Activated CD4-positive, alpha-beta T cell treated with anti-CD3 and anti-CD28 coated beads for 36 hours (primary cell): Measurements from ENCODE around the gene SAMD4B. TPM values are rescaled to one million over a fixed set of nuclear protein-coding genes. Genes with fewer than 3 reads are reported as not detected.

ENCODE experiments used
- ATAC-seq: fragments of 200-7000 bp; cut with Tn5 transposase; one replicate; pipeline ENCODE4 v1.10.0; 2021; ENCODE audit warnings: mild to moderate bottlenecking, moderate library complexity
- CTCF ChIA-PET: fragments of 350-600 bp; sonication (Branson Sonifier 250); formaldehyde crosslinking; loops from one replicate; lab custom pipeline; 2021; ENCODE audit warnings: antibody characterized with exemption; lab: Charles Lee
- POLR2A ChIA-PET: fragments of 350-600 bp; sonication (Branson Sonifier 250); formaldehyde crosslinking; loops from one replicate; lab custom pipeline; 2021; ENCODE audit warnings: antibody characterized with exemption, inconsistent platforms; lab: Charles Lee
- DNase-seq: peaks from one replicate; pipeline ENCODE4 v3.0.0-alpha.2; 2020
- H3K27ac Mint-ChIP-seq: one replicate; pipeline ENCODE4 v1.8.0; 2021; ENCODE audit warnings: mixed read lengths
- H3K27me3 Mint-ChIP-seq: one replicate; pipeline ENCODE4 v1.8.0; 2021; ENCODE audit warnings: mixed read lengths
- H3K36me3 Mint-ChIP-seq: one replicate; pipeline ENCODE4 v1.8.0; 2021; ENCODE audit warnings: low read depth, mixed read lengths
- H3K4me1 Mint-ChIP-seq: one replicate; pipeline ENCODE4 v1.8.0; 2021; ENCODE audit warnings: mixed read lengths
- H3K4me3 Mint-ChIP-seq: one replicate; pipeline ENCODE4 v1.8.0; 2021; ENCODE audit warnings: mild to moderate bottlenecking, moderate library complexity, mixed read lengths
- H3K9me3 Mint-ChIP-seq: one replicate; pipeline ENCODE4 v1.8.0; 2021; ENCODE audit warnings: low read depth, mixed read lengths
- intact Hi-C, 2 experiments: fragments of 100-400 bp; cut with DNase I in 1 of 2; cut with micrococcal nuclease in 1 of 2; formaldehyde crosslinking; loops; one replicate each; pipeline versions ENCODE4 v1.14.2 to v1.15.1; 2022 to 2024; cut with DNase I, micrococcal nuclease
- microRNA-seq: library from miRNA; unstranded; fragments of <30 nt; microRNA quantifications from one replicate; pipeline ENCODE4 v1.2.0, GENCODE V29; 2021; ENCODE audit warnings: borderline replicate concordance
- total RNA-seq, 2 experiments: library from RNA; stranded (reverse); gene quantifications; one replicate each; pipeline ENCODE4 v1.2.3, GENCODE V29; 2021

Gene SAMD4B
- total RNA-seq, 2 experiments from 2014 or later, result 45.2 to 46.9 TPM

DNA sequence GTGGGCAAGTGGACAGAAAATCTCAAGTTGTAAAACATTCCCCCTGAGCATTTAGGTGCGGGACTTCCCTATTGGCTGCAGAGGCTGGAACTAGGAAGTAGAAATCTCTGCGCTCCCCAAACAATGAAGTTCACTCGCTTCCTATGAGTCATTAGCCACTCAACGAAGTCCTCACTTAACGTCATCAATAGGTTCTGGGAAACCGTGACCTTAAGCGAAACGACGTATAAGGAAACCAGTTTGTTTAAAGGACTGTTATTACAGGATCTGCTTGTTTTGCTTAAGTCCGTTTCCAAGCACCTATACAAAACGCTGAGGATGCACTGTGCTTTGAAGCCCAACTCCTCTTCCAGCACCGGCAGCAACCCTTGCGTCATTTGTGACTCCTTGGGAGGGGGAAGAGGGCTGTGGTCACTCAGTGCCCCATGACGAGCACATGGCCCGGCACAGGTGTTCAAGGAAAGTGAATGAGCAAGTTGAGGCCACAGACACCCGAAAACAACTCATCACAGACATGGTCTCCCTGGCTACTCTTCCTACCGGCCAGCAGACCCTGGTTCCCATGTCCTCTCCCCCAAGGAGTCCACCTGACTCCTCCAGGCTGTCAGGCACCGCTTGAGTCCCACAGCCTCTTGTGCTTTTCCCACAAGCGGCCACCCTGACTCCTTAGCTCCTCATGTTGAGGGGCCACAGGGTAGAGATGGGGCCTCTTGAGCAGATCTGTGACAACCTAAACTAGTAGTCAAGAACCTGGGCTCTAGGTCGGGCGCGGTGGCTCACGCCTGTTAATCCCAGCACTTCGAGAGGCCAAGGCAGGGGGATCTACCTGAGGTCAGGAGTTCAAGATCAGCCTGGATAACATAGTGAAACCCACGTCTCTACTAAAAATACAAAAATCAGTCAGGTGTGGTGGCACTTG, 88.7 kb downstream of the SAMD4B start:
- H3K9me3 Mint-ChIP-seq, result no peaks in the 10 kb centered on the region
- ChIA-PET CTCF (interaction anchor here (0.7 to 1.3 kb wide), 5 partner anchors 10 to 114 kb away, joined by 3 to 4 read pairs (median 3); partner anchors contain the start of genes MED29 and PAF1), POLR2A (interaction anchor here (0.5 to 2.6 kb wide), 6 partner anchors 15 to 589 kb away, joined by 3 to 10 read pairs (median 4); partner anchors contain the start of genes SUPT5H and TIMM50)
- no peaks in the 10 kb centered on the region for H3K27me3 Mint-ChIP-seq
- H3K27ac Mint-ChIP-seq, result peak overlapping the region; percentile 89
- H3K36me3 Mint-ChIP-seq, result peaks cover 36% of the 10 kb centered on the region
- intact Hi-C loops, result loop anchor here (1.0 to 5.0 kb wide), 8 partner anchors 14 to 80 kb away; partner anchors contain the start of genes PLEKHG2 (in 2 of the 2), SUPT5H (in 2 of the 2), MED29 (in 1 of the 2) and PAF1 (in 1 of the 2)
- peak overlapping the region; percentile 28 for H3K4me3 Mint-ChIP-seq
- DNase-seq (peak; percentile 86), ATAC-seq (peak; percentile 81)
- H3K4me1 Mint-ChIP-seq, result peaks cover 40% of the 10 kb centered on the region

GRCh38 chr19:39432677-39433025, 90.4 kb downstream of the SAMD4B start:
- no peak for DNase-seq
- Mint-ChIP-seq H3K27ac (peak overlapping the region; percentile 86), H3K36me3 (peaks cover 36% of the 10 kb centered on the region), H3K4me3 (peak overlapping the region; percentile 99), H3K9me3 (no peaks in the 10 kb centered on the region), H3K27me3 (no peaks in the 10 kb centered on the region), H3K4me1 (peaks cover 50% of the 10 kb centered on the region)
- CTCF ChIA-PET, result interaction anchor here (1.1 to 2.9 kb wide), 3 partner anchors 18 to 35 kb away, joined by 3 to 10 read pairs (median 3); partner anchors contain the start of gene PLEKHG2
- POLR2A ChIA-PET, result interaction anchor here (0.6 to 2.6 kb wide), 4 partner anchors 31 to 581 kb away, joined by 3 to 10 read pairs (median 4); partner anchors contain the start of gene MED29
- no peak for ATAC-seq
- intact Hi-C loops, result loop anchor here in 1 of 2 experiments (5.0 kb wide), 1 partner anchor 35 kb away; no protein-coding TSS in a partner anchor

- ChIA-PET POLR2A (interaction anchor here (0.7 to 0.9 kb wide), 2 partner anchors 12 to 22 kb away, joined by 3 to 4 read pairs; partner anchors contain the start of gene SUPT5H), CTCF (interaction anchor here (0.6 to 2.9 kb wide), 3 partner anchors 22 to 101 kb away, joined by 3 to 10 read pairs (median 4); partner anchors contain the start of genes MED29, PAF1 and PLEKHG2)
- Mint-ChIP-seq H3K4me3 (peak overlapping the region; percentile 99), H3K36me3 (peaks cover 36% of the 10 kb centered on the region), H3K27ac (peak overlapping the region; percentile 86), H3K9me3 (no peaks in the 10 kb centered on the region), H3K27me3 (no peaks in the 10 kb centered on the region), H3K4me1 (peaks cover 50% of the 10 kb centered on the region)
- no peak for ATAC-seq
- no peak for DNase-seq
- intact Hi-C loops, result loop anchor here in 1 of 2 experiments (5.0 kb wide), 1 partner anchor 36 kb away; no protein-coding TSS in a partner anchor
These were observed 91.4 kb downstream of the SAMD4B start for GRCh38 chr19:39433480-39434079.

GRCh38 chr19:39434123-39435076, 92.2 kb downstream of the SAMD4B start:
- H3K36me3 Mint-ChIP-seq, result peaks cover 36% of the 10 kb centered on the region
- H3K27me3 Mint-ChIP-seq, result no peaks in the 10 kb centered on the region
- H3K4me3 Mint-ChIP-seq, result peak overlapping the region; percentile 99
- H3K9me3 Mint-ChIP-seq, result no peaks in the 10 kb centered on the region
- ChIA-PET POLR2A (interaction anchor here (0.7 to 1.7 kb wide), 10 partner anchors 8 to 109 kb away, joined by 3 to 50 read pairs (median 12); partner anchors contain the start of genes MED29, PAF1, SAMD4B and SUPT5H), CTCF (interaction anchor here (1.1 to 2.9 kb wide), 8 partner anchors 8 to 43 kb away, joined by 3 to 13 read pairs (median 8); partner anchors contain the start of genes MED29, PAF1, PLEKHG2 and SUPT5H)
- DNase-seq, result no peak
- H3K4me1 Mint-ChIP-seq, result peaks cover 50% of the 10 kb centered on the region
- peak overlapping the region; percentile 86 for H3K27ac Mint-ChIP-seq
- intact Hi-C loops, result loop anchor here (1.0 to 5.0 kb wide), 3 partner anchors 22 to 92 kb away; partner anchors contain the start of genes PLEKHG2 (in 1 of the 2) and SAMD4B (in 1 of the 2)
- no peak for ATAC-seq

Small RNA genes within 50 kb of the gene (microRNA-seq; reads per million reads assigned to microRNA genes)
- not detected for gene MIR4530

Other genes starting within 250 kb of the SAMD4B start
- 10 to 100 TPM; 14.2 to 22.6 TPM for gene PAK4, start 216.6 kb upstream of the SAMD4B start, total RNA-seq
- gene NCCRP1, start 145.5 kb upstream of the SAMD4B start, total RNA-seq, result not detected
- gene SYCN, start 138.2 kb upstream of the SAMD4B start, total RNA-seq, result not detected
- gene IFNL3, start 97.4 kb upstream of the SAMD4B start, total RNA-seq, result under 1 TPM; 0.34 to 0.53 TPM
- gene IFNL4, start 93.6 kb upstream of the SAMD4B start, total RNA-seq, result not detected
- not detected for gene IFNL2, start 74.0 kb upstream of the SAMD4B start, total RNA-seq
- gene IFNL1, start 46.0 kb upstream of the SAMD4B start, total RNA-seq, result under 1 TPM; 0.50 to 0.51 TPM
- 1 to 10 TPM; 5.3 to 5.4 TPM for gene LRFN1, start 21.6 kb upstream of the SAMD4B start, total RNA-seq
- gene GMFG, start 6.4 kb upstream of the SAMD4B start, total RNA-seq, result 100 to 1,000 TPM; 231 to 333 TPM
- gene PAF1, start 48.7 kb downstream of the SAMD4B start, total RNA-seq, result 10 to 100 TPM; 40.4 to 54.2 TPM
- gene MED29, start 49.0 kb downstream of the SAMD4B start, total RNA-seq, result 10 to 100 TPM; 24.0 to 34.6 TPM
- gene ZFP36, start 64.4 kb downstream of the SAMD4B start, total RNA-seq, result 10 to 100 TPM; 69.1 to 69.3 TPM
- 10 to 100 TPM; 46.0 to 65.5 TPM for gene PLEKHG2, start 70.2 kb downstream of the SAMD4B start, total RNA-seq
- 1,000 to 10,000 TPM; 3,146 to 3,331 TPM for gene RPS16, start 93.5 kb downstream of the SAMD4B start, total RNA-seq
- 100 to 1,000 TPM; 157 to 165 TPM for gene SUPT5H, start 103.2 kb downstream of the SAMD4B start, total RNA-seq
- gene TIMM50, start 138.4 kb downstream of the SAMD4B start, total RNA-seq, result 100 to 1,000 TPM in 1 of 2 experiments, 10 to 100 TPM in 1; 99.4 to 126 TPM
- gene DLL3, start 156.5 kb downstream of the SAMD4B start, total RNA-seq, result under 1 TPM; 0.72 to 0.94 TPM
- gene SELENOV, start 172.7 kb downstream of the SAMD4B start, total RNA-seq, result not detected
- gene EID2B, start 190.4 kb downstream of the SAMD4B start, total RNA-seq, result 1 to 10 TPM; 1.4 to 3.5 TPM
- 10 to 100 TPM in 1 of 2 experiments, 1 to 10 TPM in 1; 9.0 to 10.7 TPM for gene EID2, start 197.7 kb downstream of the SAMD4B start, total RNA-seq